DOHH2 (cell line): ENCODE measurements around the gene FAM193A.

Experiments used
- CTCF ChIP-seq: fragments of 200-600 bp; sonication (generic); IDR thresholded peaks from one replicate; pipeline ENCODE4 v1.5.1; 2014; ENCODE audit warnings: antibody characterized with exemption, mild to moderate bottlenecking, low read depth, low read length; ENCODE audit not compliant: poor library complexity, severe bottlenecking
- EZH2phosphoT487 ChIP-seq: fragments of 200-600 bp; sonication (generic); IDR thresholded peaks from 2 replicates; pipeline ENCODE4 v1.6.1; 2017; ENCODE audit warnings: borderline replicate concordance, mild to moderate bottlenecking, antibody characterized with exemption, low read length, moderate library complexity, mixed read lengths

- TF ChIP-seq CTCF (no peak), EZH2phosphoT487 (no peak)
Measured at GRCh38 chr4:2723751-2724150, 187.3 kb downstream of the FAM193A start.
